Stimulated activated CD4-positive, alpha-beta T cell treated with anti-CD3 and anti-CD28 coated beads, Interleukin-2, amount 100 ng/mL, for 24 hours (primary cell): ENCODE results near the gene ZRANB1.

ENCODE experiments used
- DNase-seq, 2 donors: peaks; one replicate each; pipeline ENCODE4 v3.0.0-alpha.2; 2020

The ZRANB1 gene

DNA sequence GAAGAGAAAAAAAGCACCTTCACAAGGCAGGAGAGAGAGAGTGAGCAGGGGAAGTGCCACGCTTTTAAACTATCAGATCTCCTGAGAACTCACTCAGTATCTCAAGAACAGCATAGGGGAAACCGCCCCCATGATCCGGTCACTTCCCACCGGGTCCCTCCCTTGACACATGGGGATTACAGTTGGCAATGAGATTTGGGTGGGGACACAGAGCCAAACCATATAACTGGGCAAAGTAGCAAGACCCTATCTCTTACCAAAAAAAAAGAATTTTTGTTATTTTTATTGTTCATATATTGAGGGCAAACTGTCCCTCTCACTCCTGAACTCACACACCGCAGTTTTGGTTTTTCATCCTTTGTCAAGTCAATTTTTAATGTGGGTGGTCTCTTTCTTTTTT is 18.2 kb upstream of the ZRANB1 start:
- no peak for DNase-seq

DNA sequence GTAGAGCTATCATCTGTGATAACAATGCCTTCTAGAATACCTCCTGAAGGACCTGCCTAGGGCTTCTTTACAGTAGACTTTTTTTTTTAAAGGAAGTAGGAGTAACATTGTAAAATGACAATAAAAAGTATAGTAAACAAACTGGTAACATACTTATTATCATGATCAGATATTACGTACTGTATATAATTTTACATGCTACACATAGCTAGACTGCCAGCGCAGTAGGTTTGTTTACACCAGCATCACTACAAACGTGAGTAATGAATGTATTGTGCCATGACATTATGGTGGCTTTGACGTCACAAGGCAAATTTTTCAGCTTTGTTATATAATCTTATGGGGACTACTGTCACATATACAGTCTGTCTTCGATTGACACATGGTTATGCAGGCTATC is 15.4 kb upstream of the ZRANB1 start:
- no peak for DNase-seq

DNA sequence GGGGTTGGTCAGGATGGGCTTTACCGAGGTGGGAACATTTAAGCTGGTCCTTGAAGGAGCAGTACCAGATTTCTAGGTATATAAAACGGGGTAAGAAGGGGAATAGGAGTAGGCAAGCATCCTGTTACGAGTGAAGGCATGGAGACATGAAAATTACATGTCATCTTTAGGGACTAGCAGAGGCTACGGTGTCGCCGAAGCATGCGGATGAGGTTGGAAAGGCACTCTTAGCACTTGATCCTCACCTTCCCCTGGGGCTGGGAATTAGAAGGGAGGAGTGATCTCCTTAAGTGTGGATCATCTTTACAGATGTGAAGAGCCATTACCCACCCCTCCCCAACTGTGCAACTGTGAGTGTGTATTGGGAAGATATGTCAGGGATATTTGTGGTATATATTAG is 13.8 kb upstream of the ZRANB1 start:
- DNase-seq: no peak

DNA sequence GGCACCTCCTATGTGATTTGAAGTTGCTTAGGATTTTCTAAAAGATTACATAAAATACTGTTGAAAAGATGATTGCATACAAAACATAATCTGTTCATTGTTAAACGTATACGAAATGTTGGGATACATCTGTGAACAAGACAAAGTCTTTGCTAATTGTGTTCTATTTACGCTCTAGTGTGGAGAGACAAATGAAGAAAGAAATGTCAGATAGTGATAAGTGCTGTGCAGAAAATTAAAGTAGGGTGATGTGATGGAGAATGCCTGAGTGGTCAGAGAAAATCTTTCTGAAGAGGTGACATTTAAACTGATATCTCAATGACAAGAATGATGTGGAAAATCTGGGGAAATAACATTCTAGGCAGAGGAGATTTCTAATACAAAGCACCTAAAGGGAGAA is 13.4 kb upstream of the ZRANB1 start:
- DNase-seq: no peak

DNA sequence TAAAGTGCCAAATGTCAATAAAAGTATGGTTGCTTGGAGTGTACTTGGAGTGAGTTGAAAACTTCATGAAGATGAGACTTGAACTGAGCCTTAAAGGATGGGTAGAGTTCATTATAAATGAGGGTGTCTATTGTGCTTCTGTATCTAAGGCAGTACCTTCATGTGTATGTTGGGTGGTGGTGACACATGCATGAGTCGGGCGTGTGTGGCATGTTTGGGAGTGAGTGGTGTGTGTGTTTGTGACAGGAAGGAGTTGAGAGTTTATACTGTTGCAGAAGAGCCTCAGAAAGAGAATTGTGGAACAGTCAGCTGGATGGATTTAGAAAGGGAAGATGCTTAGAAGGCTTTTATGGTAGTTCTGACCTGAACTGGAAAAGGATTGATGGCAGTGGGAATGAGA is 6.0 kb upstream of the ZRANB1 start:
- DNase-seq: peak in 1 of 2 donors; percentile 18

DNA sequence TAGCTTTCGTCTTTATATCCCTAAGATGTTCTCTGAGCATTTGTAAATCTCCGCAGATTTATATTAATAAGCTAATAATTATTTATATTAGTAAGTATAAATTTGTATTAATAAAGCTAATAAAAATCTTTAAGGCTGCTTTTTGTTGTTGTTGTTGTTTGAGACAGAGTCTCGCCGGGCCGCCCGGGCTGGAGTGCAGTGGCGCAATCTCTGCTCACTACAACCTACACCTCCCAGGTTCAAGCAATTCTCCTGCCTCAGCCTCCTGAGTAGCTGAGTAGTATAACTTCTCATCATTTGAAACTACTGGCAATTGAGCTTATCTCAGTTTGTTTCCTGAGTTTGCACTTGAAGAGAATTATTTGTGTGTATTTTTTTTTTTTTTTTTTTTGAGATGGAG is 5.1 kb upstream of the ZRANB1 start:
- DNase-seq: no peak

DNA sequence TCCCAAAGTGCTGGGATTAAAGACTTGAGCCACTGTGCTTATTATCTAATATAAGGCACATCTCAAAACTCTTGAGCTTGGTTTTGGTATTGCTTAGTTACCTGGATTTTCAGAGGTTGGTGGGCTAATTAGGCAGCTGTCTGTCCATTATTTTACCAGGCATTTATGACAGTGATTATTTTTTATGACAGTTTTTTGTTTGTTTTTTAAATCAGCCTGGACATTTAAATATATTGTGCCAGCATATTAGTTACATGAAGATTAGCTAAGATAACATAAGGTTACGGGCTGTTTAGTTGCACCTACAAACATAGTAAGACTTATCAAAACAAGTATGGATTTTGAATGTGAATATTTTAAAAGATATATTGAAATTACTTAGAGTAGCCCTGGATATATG is 2.6 kb upstream of the ZRANB1 start:
- no peak for DNase-seq

DNA sequence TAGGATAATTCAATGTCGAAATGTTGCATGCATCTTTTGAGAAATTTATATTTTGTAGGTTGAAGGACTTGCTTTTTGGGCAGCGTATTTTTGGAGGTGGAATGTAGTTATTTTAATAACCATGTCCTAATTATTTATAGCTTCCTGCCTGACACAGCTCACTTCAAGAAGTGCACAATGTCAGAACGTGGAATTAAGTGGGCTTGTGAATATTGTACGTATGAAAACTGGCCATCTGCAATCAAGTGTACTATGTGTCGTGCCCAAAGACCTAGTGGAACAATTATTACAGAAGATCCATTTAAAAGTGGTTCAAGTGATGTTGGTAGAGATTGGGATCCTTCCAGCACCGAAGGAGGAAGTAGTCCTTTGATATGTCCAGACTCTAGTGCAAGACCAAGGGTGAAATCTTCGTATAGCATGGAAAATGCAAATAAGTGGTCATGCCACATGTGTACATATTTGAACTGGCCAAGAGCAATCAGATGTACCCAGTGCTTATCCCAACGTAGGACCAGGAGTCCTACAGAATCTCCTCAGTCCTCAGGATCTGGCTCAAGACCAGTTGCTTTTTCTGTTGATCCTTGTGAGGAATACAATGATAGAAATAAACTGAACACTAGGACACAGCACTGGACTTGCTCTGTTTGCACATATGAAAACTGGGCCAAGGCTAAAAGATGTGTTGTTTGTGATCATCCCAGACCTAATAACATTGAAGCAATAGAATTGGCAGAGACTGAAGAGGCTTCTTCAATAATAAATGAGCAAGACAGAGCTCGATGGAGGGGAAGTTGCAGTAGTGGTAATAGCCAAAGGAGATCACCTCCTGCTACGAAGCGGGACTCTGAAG is 620 bp downstream of the ZRANB1 start:
- no peak for DNase-seq

DNA sequence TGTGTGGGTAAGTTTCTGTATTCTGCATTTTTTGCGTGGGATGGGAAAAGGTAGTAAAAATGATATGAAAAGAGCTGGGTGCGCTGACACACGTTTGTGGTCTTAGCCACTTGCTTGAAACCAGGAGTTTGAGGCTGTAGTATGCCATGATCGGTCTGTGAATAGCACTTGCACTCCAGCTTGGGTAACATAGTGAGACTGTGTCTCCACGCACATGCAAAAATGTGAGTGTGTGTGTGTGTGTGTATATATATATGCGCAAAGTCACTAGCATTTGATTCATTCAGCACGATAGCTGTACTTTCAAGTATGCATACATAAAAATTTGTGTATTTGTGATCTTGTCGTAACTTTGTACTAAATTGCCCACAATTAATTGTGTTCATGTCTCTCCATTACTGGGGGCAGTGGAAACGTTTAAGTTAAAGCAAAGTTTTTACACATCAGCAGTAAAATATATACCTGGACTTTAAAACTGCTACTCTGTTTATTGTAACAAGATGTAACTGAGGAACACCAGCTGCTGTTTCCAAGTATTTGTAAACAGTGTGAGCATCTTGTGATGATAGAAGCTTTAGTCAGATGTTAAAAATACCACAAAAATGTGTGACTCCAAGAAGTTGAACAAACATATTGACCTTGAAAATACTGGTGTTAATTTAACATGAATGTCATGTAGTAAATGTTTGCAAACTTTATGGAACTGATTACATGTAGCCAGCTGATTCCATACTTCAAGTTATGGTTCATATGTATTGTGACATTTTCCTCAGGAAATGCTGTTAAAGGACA is 1.6 kb downstream of the ZRANB1 start:
- DNase-seq: no peak

DNA sequence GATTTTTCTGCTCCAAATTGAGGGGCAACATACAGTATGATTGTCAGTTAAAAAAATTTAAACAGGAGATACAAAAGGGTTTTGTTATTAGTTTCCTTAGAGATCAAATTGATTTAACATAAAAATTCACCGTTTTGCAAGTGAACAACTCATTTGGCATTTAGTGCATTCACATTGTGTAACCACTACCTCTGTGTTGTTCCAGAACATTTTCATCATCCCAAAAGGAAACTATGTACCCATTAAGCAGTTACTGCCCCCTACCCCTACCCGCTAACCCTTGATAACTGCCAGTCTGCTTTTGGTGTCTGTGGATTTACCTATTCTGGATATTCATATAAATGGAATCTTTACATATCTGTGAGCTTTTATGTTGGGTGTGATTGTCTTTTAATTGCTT is 3.1 kb downstream of the ZRANB1 start:
- DNase-seq: no peak

DNA sequence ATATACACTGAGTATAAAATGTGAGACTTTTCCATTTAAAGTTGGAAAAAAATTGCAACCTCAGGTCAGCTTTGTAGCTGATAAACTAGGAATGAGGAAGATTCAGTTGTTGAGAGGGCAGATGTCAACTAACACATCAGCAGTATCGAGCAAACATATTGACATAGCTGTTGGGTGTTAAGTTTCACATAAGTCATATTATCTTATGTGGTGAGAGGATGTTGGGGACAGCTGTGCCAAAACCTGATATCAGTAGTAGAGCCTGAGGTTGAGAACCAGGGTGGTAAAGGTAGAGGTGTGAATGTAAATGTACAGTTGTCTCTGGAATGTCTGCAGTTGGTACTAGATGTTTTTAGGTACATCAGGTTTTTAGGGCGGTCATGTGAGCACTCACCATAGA is 5.0 kb downstream of the ZRANB1 start:
- DNase-seq: no peak

DNA sequence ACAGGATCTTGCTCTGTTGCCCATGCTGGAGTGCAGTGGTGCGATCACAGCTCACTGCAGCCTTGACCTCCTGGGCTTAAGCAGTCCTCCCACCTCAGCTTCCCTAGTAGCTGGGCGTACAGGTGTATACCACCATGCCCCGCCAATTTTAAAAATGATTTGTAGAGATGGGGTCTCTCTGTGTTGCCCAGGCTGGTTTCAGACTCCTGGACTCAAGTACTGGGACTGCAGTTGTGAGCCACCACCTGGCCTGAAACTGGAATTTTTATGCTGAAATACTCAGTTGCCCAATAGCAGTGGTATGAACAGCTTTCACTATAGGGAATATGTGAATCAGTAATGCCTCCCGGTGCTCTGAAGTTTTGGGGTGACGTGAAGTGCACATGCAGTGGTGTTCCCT is 7.6 kb downstream of the ZRANB1 start:
- no peak for DNase-seq

DNA sequence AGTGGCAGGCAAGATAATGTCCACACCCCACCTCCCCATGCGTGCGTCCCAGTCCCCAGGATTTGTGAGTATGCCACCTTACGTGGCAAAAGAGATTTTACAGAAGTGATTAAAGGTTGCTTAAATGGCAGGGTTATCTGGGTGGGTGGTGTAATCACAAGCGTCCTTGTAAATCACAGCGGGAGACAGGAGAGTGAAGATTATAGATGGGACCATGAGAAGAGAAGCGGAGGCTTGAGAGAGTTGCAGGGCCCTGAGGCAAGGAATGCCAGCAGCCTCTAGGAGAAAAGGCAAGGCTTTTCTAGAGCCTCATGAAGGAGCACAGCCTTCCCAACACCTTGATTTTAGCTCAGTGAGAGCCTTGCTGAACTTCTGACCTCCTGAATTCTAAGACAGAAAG is 10.2 kb downstream of the ZRANB1 start:
- DNase-seq: no peak

DNA sequence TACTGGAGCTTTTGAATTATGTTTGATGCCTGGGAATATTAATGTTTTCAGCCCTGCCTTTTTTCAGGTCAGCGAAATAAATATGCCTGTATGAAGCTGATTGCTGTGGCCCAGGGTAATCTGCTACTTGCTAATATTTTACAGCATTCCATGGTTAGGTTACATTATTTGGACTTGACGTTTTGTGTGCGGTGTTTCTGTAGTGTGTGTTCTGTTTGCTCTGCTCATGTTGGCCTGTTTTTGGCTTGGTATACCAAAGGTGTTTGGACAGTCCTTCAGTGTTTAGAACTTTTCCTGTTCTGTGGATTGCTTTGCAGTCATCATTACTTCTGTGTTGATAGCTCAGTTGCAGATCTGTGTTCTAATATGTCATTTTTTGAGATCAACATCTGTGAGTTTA is 11.5 kb downstream of the ZRANB1 start:
- DNase-seq: no peak

DNA sequence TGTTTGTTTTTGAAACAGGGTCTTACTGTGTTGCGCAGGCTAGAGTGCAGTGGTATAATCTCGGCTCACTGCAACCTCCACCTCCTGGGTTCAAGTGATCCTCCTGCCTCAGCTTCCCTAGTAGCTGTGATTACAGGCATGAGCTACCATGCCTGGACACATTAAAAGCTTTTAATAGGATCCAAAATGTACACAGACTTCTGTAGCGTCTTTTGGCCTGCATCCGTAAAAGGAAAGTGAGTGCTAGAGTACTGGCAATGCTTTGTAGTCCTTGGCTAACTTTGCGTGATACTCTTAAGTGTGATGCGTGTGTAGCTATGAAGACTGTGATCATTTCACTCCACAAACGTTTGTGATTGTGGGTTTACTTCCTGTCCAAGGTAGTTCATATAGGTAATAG is 13.3 kb downstream of the ZRANB1 start:
- no peak for DNase-seq

DNA sequence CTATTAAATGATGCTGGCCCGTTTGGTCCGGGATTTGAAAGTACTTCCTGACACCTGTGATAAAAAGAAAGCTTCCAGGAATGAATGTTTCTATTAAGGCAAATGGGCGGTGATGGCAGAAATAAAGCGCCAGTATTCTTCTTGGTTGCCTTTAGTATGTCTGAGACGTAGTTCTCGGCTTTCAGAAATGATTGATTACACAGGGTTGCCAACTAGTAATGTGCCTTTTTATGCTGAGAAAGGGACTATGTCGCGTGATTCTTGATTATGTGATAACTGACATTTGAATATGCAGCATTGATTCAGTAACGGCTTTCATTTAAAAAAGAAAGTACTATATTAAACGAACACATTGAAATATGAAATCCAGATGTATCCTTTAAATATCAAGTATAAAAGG is 13.9 kb downstream of the ZRANB1 start:
- no peak for DNase-seq

DNA sequence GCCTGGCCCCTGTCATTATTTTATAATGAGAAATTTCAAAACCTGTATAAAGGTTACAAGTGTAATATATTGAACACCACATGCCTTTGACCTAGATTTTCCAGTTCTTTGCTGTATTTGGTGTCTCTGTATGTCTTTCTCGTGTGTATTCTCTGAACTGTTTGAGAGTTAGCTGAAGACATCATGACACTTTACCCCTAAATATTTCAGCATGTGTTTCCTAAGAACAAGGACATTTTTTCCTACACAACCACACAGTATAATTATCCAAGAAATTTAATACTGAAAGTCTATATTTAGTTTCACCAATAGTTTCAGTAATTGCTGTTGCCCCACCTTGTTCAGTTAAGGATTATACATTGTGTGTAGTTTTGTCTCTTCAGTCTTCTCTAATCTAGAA is 14.8 kb downstream of the ZRANB1 start:
- DNase-seq: no peak

DNA sequence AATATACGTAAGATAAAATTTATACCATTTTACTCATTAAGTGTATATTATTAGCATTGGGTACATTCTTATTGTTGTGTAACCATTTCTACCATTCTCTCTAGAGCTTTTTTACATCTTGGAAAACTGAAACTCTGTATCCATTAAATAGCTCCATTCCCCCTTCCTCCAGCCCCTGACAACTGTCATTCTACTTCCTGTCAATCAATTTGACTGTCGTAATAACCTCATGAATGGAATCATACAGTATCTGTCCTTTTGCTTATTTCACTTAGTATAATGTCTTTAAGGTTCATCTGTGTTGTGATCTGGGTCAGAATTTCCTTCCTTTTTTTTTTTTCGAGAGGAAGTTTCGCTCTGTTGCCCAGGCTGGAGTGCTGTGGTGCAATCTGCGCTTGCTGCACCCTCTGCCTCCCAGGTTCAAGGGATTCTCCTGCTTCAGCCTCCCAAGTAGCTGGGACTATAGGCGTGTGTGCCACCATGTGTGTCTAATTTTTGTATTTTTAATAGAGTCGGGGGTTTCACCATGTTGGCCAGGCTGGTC is 15.6 kb downstream of the ZRANB1 start:
- DNase-seq: no peak

DNA sequence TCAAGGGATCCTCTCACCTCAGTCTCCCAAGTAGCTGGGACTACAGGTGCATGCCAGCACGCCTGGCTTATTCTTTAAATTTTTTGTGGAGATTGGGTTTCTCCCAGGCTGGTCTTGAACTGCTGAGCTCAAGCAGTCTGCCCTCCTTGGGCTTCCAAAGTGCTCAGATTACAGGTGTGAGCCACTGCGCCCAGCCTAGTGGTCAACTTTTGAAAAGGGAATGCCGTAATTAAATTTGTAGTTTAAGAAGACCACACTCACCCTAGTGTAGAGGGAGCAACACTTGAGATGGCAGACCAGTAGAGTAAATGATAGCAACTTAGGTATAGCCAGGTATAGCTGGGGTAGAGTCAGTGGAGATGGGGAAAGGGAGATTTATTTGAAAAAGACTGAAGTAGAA is 17.6 kb downstream of the ZRANB1 start:
- no peak for DNase-seq

DNA sequence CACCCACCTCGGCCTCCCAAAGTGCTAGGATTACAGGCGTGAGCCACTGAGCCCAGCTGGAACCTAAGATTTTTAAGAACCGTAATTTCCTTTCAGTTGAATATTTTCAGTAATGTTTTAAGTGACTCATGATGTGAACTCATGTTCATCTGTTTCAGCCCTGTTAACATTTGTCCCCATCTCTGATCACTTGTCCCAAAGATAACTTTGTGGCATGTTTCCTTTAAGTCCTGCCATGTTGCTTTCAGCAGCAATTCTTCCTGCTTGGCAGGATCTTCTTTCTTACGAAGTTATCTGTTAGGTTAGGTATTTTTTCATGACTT is 19.3 kb downstream of the ZRANB1 start:
- DNase-seq: no peak

DNA sequence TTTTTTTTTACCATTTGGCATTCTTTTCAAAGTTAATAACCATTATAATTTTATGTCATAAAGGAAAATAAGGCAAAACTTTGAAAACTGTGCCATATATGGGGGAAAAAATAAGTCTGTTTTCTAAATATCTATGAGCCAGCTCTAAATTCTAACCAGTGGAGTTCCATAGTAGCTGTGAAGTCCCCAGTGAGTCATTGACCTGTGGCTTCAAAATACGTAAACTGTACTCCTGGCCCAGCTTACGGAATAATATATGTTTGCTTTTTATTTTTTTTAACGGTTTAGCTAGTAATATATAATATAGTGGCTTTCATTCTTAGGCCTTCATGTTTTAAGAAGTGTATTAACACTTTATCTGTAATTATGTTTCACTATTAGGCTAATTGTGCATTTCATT is 20.5 kb downstream of the ZRANB1 start:
- DNase-seq: no peak

DNA sequence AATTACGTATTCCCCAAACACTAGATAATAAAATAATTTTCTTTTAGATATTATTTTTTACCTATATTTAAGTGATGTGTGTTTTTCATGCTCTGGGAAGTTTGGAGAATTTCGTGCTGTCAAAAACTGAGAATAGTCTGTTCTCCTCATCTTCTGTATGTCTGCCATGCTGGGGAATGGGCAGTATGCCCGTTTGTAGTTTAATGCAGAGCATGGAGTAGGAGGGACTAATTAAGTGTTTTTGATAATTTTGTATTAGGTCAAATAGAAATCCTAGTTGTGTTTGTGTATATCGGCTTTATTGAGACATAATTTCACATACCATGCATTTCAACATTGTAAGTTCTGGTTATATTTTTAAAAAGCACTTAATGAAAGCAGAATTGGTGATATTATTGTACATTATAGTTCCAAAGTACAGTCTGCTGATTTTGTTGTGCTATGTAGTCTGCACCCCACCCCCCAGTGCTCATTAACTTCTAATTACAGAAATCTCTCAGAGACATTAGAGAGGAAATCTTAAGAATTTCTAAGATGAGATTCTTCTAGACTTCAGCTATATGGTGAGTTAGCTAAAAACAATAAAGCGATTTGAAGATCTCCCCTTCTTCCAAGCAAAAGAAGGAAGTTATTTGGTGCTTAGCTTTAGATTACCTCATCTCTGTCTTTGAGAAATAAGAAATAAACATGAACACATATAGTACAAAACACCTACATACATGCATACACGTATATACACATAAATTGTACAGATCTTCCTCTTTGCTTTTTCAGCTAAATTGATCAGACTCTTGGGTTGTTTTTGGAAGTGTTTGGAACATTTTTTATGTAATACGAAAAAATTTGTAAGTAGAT is 22.2 kb downstream of the ZRANB1 start:
- DNase-seq: no peak

DNA sequence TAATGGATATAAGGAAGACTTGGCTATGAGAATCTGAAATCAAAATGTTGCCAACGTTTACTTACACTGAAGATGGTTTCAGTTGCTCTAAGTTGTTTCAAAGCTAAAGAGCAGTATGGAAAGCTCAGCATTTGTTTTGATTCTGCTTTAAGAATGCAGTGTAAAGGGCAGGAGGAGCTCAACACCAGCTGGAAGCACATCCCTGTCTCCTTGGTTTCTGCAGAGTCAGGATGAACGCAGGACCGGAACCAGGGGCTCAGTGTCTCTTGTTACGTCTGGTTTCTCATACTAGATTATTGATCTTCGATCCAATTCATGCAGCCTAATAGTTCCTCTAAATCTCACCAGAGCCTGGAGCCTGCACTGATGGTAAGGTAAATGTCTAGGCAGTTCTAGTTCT is 24.1 kb downstream of the ZRANB1 start:
- DNase-seq: no peak
